Body of pancreas (tissue), 4 donors: ENCODE measurements around the gene TAGLN2.

Experiments used
- POLR2A ChIP-seq, 3 donors: fragments of 450-650 bp; IDR thresholded peaks; one replicate each; pipeline ENCODE4 v1.6.1; 2016; ENCODE audit warnings: antibody characterized with exemption in 3 of 3, mild to moderate bottlenecking in 2 of 3
- TF ChIP-seq, protein P1 (sequence below), 7 experiments: fragments of 450-650 bp in 4 of 7; fragments of 200-600 bp in 3 of 7; sonication (generic) in 3 of 7; IDR thresholded peaks; one replicate each; pipeline ENCODE4 v1.5.1; 2016 to 2019; ENCODE audit warnings: antibody characterized with exemption in 7 of 7

DNA sequence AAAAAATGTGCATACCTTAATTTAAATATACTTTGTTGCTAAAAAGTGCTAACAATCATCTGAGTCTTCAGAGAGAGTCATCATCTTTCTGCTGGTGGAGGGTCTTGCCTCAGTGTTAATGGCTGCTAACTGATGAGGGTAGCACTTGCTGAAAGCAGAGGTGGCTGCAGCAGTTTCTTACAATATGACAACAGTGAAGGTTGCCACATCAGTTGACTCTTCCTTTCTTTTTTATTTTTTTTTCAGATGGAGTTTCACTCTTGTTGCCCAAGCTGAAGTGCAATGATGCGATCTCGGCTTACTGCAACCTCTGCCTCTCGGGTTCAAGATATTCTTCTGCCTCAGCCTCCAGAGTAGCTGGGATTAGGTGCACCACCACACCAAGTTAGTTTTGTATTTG, 22.8 kb downstream of the TAGLN2 start:
- TF ChIP-seq, protein P1, sequence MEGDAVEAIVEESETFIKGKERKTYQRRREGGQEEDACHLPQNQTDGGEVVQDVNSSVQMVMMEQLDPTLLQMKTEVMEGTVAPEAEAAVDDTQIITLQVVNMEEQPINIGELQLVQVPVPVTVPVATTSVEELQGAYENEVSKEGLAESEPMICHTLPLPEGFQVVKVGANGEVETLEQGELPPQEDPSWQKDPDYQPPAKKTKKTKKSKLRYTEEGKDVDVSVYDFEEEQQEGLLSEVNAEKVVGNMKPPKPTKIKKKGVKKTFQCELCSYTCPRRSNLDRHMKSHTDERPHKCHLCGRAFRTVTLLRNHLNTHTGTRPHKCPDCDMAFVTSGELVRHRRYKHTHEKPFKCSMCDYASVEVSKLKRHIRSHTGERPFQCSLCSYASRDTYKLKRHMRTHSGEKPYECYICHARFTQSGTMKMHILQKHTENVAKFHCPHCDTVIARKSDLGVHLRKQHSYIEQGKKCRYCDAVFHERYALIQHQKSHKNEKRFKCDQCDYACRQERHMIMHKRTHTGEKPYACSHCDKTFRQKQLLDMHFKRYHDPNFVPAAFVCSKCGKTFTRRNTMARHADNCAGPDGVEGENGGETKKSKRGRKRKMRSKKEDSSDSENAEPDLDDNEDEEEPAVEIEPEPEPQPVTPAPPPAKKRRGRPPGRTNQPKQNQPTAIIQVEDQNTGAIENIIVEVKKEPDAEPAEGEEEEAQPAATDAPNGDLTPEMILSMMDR (IDR thresholded peaks at IDR 0.05): no peak
- no peak for TF ChIP-seq POLR2A (IDR thresholded peaks at IDR 0.05)
